ENCODE results near the gene LY86.

The LY86 gene

DNA sequence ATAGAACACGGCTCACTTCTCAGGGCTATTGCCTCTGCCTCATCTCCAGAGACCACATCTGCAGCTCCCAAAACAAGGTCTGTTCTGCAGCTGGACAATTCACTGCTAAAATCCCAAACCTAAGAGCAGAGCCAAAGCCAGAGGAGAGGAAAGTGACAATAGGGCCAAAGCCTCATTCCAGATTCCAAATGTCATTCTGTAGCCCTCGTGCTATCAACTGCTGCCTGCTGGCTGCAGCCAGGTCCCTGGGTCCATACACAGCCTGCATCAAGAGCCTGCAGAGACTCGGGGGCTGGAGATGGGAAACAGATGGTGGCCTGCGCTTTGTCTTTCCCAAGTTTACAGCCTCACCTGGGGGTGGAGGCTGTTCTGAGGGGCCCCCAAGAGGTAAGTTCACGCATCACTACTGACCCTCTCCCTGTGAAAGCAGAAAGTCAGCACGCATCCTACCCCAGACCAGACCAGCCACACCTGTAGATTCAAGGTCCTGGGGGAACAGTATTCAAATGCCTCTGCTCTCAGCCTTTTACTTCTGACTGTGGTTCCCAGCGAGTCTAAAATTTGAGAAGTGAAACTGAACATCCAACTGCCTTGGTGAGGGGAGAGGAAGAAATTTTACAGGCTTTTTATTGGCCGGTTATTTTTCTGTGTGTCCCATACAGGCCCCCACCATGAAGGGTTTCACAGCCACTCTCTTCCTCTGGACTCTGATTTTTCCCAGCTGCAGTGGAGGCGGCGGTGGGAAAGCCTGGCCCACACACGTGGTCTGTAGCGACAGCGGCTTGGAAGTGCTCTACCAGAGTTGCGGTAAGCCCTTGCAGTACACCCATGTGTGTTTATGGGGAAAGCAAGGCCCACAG, at the start of gene LY86:
Gene LY86 (plus strand): TSS at position 657 of the 860 bp plus-strand sequence. CDS start 15 bp downstream, at position 672.
- no peak for DNase-seq (ENCODE audit: low spot score)

- no peak for DNase-seq (ENCODE audit: low spot score)
Observed at GRCh38 chr6:6539036-6539435, 49.5 kb upstream of the LY86 start.

- DNase-seq (ENCODE audit: low spot score), result no peak
Observed at GRCh38 chr6:6542357-6542756, 46.2 kb upstream of the LY86 start.

GRCh38 chr6:6543181-6543879, 45.2 kb upstream of the LY86 start:
- no peak for DNase-seq (ENCODE audit: low spot score)

GRCh38 chr6:6545616-6546317, 42.8 kb upstream of the LY86 start:
- DNase-seq (ENCODE audit: low spot score), result no peak

GRCh38 chr6:6546318-6547109, 42.0 kb upstream of the LY86 start:
- no peak for DNase-seq (ENCODE audit: low spot score)

DNA sequence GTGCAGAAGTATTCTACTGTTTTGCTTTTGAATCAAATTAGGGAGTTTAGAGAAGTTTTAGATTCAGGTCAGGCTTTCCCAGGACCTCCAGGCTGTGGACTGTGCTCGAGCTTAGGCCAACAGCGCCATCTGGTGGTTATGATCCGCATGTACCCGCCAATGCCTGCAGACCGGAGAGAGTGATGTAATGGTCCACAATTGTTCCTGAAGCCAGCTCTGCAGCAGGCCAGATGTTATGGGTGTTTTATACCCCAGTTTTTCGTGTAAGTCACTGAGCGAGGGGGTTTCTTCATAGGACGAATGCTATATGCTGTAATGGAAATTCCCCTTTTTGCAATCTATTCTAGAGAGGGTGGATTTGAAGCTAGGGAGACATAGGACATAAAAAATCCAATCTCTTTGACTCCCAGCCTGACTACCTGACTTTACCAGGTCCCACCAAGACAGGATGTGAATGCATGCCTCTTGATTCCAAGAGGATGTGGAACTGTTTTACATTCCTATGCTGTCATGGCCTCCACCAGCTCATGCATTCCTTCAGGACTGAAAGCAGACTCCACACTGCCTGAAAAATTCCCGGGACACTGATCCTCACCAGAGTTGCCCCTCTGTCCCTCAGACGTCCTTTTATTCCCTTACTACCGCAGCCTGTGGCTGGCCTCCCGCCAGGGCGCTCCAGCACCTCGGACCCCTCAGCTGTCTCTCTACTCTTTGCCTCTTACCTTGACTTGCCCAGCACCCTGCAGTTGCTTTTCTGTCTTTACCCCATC, 41.2 kb upstream of the LY86 start:
- peak; percentile 78 for DNase-seq (ENCODE audit: low spot score)

GRCh38 chr6:6556161-6556737, 32.3 kb upstream of the LY86 start:
- no peak for DNase-seq (ENCODE audit: low spot score)

DNA sequence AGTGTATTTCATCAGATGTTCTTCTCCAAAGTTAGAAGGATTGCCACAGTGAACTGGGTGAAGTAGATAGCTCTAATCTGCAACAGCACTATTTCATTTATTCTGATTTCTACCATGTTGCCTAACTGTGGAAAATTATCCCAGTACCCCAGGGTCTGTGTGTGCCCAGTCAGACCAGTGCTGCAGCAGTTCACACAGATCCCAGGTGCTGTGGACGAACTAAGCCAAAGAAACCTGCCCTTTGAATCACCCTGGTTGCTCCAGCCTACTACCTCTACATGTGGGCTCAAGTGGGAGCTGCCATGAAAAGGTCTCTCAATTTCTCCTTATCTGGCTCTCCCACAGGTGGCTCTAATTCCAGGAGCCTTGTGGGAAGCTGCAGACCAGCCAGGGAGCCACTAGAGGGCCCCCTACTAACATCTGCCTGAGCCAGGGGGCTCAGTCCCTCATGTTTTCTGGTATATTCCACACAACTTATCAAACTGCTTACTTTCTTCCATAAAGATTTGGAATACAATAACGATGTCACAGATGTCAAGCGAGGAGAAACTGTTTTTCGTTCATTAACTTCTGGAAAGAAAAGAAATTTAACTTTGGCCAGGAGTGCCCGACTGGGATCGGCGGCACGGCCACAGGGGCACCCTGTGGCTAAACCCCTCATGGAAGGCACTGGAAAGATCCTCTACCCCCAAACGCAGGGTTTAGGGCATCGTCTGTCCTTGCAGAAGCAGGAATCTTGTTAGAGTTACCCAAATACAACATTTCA, 31.6 kb upstream of the LY86 start:
- DNase-seq (ENCODE audit: low spot score), result peak; percentile 26

GRCh38 chr6:6557504-6557839, 31.0 kb upstream of the LY86 start:
- DNase-seq (ENCODE audit: low spot score), result no peak

GRCh38 chr6:6557886-6558285, 30.6 kb upstream of the LY86 start:
- DNase-seq (ENCODE audit: low spot score), result no peak

DNA sequence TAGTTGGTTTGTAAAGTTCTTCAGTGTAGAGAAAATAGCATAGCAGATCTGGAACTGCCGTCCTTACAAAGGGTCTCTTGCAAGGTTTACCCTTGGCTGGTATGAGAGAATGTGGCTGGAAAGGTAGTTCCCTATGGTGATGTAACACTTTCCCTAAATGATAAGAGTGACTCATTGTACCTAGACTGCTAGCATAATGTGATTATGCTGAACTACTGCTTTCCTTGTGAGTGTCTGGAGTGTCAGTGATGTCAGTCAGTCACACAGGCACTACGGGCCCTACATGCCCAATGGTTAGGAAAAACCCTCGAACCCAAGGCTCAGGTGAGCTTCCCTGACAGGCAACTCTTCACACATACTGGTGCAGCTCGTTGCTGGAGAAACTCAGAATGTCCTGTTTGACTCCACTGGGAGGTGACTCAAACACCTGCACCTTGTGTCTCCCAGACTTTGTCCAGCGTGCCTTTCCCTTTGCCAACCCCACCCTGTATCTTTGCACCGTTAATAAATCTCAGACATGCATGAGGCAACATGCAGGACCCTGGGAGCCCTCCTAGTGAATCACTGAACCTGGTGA, 28.4 kb upstream of the LY86 start:
- no peak for DNase-seq (ENCODE audit: low spot score)

GRCh38 chr6:6560909-6561308, 27.6 kb upstream of the LY86 start:
- no peak for DNase-seq (ENCODE audit: low spot score)

GRCh38 chr6:6564154-6564553, 24.4 kb upstream of the LY86 start:
- DNase-seq (ENCODE audit: low spot score), result no peak

GRCh38 chr6:6565069-6565468, 23.5 kb upstream of the LY86 start:
- DNase-seq (ENCODE audit: low spot score), result no peak

DNA sequence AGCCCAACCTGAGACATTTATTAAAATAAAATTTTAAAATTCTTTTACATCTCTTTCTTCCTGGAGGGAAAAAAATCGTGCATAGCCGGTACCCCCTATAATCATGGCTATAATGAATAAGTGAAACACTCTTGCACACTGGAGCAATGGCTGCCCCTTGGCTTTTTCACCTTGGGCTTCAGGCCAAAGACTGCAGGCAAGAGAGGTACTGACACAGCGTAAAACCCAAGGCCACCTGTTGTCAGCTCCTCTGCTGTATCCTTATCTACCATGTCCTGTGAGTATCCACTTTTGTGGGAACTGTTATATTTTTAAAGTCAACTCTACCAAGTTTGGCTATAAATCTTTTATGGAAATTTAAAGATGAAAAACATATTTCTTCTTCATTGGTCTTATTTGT, 23.0 kb upstream of the LY86 start:
- no peak for DNase-seq (ENCODE audit: low spot score)

GRCh38 chr6:6566766-6567165, 21.8 kb upstream of the LY86 start:
- DNase-seq (ENCODE audit: low spot score), result no peak

DNA sequence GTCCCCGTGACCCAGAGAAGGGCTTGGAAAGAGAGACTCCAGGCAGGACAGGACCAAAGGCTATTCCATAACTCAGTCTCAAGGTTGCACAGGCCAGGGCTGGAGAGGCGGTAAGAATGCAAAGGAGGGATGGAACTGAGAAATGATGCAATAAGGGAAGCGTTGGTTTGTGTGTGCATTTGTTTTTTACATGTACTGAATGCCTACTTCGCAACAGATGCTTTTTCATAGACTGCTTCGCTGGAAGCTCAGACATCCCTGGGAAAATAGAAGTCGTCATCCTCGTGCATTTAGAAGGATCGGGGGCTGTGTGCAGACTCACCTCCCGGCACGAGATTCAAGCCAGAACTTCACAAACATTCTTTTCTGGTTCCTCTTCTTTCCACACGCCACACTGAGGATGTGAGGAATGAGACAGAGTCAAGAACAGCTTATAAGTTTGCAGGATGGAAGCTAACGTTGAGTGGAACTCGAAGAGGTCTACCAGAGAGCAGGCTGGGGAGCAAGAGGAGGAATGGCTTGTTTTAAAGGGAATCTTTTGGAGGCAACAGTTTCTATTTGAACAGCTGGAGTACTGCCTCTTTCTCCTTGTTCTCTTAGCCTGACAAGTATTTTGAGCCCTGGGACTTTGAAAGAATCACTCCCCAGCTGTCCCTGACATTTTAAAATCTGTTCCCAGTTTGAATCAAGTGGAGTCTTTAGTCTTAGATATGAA, 19.3 kb upstream of the LY86 start:
- DNase-seq (ENCODE audit: low spot score), result no peak

- DNase-seq (ENCODE audit: low spot score), result no peak
Observed at GRCh38 chr6:6569811-6570164, 18.7 kb upstream of the LY86 start.

Data from hematopoietic multipotent progenitor cell treated with erythropoietin and hydrocortisone succinate and interleukin-3 and kit ligand, for 17 days (in vitro differentiated cells).